IPS-15b (cell line): ENCODE results near the gene RSRP1.

ENCODE experiments used
- H3K27me3 ChIP-seq: one replicate; pipeline ENCODE4 v1.6.1; 2013; ENCODE audit warnings: low read length; ENCODE audit not compliant: control insufficient read depth, insufficient read depth
- H3K36me3 ChIP-seq: one replicate; pipeline ENCODE4 v1.6.1; 2013; ENCODE audit warnings: low read length; ENCODE audit not compliant: control insufficient read depth, insufficient read depth
- H3K4me1 ChIP-seq: one replicate; pipeline ENCODE4 v1.6.1; 2013; ENCODE audit warnings: mild to moderate bottlenecking, low read length; ENCODE audit not compliant: control insufficient read depth, insufficient read depth
- H3K4me3 ChIP-seq: one replicate; pipeline ENCODE4 v1.5.1; 2013; ENCODE audit warnings: low read depth, low read length
- H3K9ac ChIP-seq: one replicate; pipeline ENCODE4 v1.6.1; 2013; ENCODE audit warnings: low read depth, mild to moderate bottlenecking, low read length
- H3K9me3 ChIP-seq: one replicate; pipeline ENCODE4 v1.6.1; 2013; ENCODE audit warnings: mild to moderate bottlenecking, low read length; ENCODE audit not compliant: control insufficient read depth, insufficient read depth

Gene RSRP1

GRCh38 chr1:25195835-25196234 is 51.4 kb downstream of the RSRP1 start:
- Histone ChIP-seq H3K27me3 (no peaks in the 10 kb centered on the region), H3K9ac (no peak overlapping the region), H3K9me3 (no peaks in the 10 kb centered on the region), H3K36me3 (no peaks in the 10 kb centered on the region), H3K4me1 (peaks cover 3% of the 10 kb centered on the region), H3K4me3 (no peak overlapping the region)

DNA sequence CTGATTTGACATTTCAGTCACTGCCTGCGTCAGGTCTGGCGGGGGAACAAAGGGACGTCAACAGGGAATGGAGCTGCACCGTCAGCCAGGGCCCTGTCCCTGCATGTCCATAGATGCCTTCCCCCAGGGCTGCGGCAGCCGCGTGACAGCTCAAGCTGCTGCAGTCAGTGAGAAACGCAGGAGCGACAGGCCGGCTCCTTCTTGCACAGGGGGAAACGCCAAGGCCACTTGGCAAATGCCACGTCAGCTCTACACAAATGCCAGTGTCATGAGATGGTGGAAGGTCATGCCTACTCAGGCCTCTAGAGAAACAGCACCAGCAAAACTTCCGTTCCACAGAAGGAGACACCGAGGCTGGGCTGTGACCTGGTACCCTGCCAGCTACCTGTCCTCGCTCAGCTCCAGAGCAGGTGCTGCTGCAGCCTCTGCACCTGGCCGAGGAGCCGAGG is 52.7 kb downstream of the RSRP1 start:
- Histone ChIP-seq H3K4me1 (peaks cover 3% of the 10 kb centered on the region), H3K36me3 (no peaks in the 10 kb centered on the region), H3K4me3 (no peak overlapping the region), H3K9ac (no peak overlapping the region), H3K27me3 (no peaks in the 10 kb centered on the region), H3K9me3 (no peaks in the 10 kb centered on the region)

DNA sequence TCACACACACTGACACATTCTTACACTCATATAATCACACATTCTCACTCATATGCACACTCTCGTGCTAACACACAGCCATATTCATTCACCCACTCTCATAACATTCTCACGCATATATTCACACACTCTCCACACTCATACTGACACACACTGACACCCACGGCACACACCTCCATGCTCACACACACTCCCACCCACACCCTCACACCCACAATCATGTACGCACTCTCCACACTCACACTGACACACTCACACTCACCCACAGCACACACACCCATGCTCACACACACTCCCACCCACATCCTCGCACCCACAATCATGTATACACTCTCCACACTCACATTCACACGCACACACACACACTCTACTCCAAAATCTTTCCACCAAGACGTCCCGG is 53.2 kb downstream of the RSRP1 start:
- Histone ChIP-seq H3K9ac (no peak overlapping the region), H3K4me1 (peaks cover 3% of the 10 kb centered on the region), H3K36me3 (no peaks in the 10 kb centered on the region), H3K4me3 (no peak overlapping the region), H3K9me3 (no peaks in the 10 kb centered on the region), H3K27me3 (no peaks in the 10 kb centered on the region)

- peaks cover 3% of the 10 kb centered on the region for H3K4me1 ChIP-seq
- H3K27me3 ChIP-seq, result no peaks in the 10 kb centered on the region
- no peak overlapping the region for H3K9ac ChIP-seq
- H3K4me3 ChIP-seq, result no peak overlapping the region
- H3K36me3 ChIP-seq, result no peaks in the 10 kb centered on the region
- no peaks in the 10 kb centered on the region for H3K9me3 ChIP-seq
Measured at GRCh38 chr1:25193229-25193628, 54.0 kb downstream of the RSRP1 start.
